Stimulated activated CD4-positive, alpha-beta T cell treated with anti-CD3 and anti-CD28 coated beads, Interleukin-15, amount 100 ng/mL, for 1 hour (primary cell): Measurements from ENCODE around the gene ZNF766.
"Not testable (repeated sequence)": the region's sequence is repeated elsewhere in the genome, so short reads cannot be mapped to it uniquely, and the experiment has no call there.

Source experiments
- DNase-seq, 2 donors: peaks; one replicate each; pipeline ENCODE4 v3.0.0-alpha.2; 2020; ENCODE audit warnings: low read depth in 1 of 2, low spot score in 1 of 2

Gene ZNF766

DNA sequence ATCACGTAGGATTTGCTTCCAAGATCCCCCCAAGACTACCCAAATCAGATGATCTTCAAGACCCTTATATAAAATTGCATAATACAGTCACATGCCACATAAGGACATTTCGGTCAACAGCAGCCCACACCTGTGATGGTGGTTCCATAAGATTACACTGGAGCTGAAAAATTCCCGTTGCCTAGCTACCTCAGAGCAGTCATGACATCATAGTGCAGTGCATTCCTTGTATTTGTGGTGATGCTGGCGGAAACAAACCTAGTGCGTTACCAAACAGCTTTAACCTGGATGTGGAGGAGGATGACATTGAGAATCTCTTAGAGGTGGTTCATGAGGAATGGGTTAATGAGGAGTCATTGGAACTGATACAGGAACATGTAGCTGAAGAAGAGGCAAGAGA lies 4.8 kb downstream of the ZNF766 start:
- no peak for DNase-seq

DNA sequence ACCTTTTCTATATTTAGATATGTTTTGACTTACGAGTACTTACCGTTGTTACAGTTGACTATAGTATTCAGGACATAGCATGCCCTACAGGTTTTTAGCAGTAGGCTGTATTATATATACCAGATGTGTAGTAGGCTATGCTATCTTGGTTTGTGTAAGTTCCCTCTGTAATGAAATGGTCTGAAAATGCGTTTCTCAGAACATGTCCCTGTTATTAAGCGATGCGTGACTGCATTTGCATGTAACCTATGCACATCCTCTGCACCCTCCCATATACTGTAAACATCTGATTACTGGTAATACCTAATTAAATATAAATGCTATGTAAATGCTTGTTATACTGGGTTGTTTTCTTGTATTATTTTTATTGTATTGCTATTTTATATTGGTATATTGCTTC lies 6.6 kb downstream of the ZNF766 start:
- no peak for DNase-seq

DNA sequence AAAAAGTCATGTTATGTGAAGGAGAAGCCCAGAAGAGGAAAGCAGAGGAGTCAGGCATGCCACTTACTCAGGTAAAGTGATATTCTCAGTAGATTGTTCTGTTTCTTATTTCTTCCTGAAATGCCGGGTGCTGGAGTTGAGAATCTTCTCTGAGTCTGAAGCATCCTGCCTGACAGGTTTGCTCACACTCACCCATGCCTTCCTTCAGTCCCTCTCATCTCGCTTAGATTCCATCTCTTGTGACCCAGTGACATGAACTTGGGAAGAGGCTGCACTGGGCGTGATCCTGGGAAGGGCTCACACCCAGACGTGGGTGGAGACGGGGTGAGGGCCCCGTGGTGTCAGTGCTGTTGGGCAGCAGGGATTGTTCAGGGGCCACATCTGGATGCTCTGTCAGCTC lies 8.1 kb downstream of the ZNF766 start:
- no peak for DNase-seq

DNA sequence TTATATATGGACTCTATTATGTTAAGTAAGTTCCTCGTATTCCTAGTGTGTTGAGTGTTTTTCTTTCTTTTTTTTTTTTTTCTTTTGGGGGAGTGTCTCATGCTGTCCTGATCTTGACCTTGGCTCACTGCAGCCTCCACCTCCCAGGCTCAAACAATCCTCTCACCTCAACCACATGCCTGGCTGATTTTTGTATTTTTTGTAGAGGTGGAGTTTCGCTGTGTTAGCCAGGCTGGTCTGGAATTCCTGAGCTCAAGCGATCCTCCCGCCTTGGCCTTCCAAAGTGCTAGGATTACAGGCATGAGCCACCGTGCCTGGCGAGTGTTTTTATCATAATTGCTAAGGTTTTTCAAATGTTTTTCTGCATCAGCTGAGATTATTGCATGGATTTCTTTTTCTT lies 16.9 kb downstream of the ZNF766 start:
- no peak for DNase-seq

DNA sequence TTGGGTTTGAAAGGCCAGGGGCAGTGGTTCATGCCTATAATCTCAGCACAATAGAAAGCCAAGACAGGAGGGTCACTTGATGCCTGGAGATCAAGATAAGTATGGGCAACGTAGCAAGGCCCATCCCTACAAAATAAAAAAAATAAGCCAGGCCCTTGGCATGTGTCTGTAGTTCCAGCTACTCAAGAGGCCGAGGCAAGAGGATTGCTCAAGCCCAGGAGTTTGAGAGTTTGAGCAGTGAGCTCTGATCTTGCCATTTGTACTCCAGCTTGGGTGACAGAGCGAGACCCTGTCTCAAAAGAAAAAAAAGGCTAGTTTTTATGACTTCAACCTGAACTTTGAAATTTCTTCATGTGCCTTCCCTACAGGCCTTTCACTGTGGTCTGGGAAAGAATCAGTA lies 22.4 kb downstream of the ZNF766 start:
- no peak for DNase-seq

DNA sequence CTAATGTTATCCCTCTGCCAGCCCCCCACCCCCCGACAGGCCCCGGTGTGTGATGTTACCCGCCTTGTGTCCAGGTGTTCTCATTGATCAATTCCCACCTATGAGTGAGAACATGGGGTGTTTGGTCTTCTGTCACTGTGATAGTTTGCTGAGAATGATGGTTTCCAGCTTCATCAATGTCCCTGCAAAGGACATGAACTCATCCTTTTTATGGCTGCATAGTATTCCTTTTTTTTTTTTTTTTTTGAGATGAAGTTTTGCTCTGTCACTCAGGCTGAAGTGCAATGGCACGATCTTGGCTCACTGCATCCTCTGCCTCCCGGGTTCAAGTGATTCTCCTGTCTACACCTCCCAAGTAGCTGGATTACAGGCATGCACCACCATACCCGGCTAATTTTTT lies 23.6 kb downstream of the ZNF766 start:
- DNase-seq, result not testable (repeated sequence)

DNA sequence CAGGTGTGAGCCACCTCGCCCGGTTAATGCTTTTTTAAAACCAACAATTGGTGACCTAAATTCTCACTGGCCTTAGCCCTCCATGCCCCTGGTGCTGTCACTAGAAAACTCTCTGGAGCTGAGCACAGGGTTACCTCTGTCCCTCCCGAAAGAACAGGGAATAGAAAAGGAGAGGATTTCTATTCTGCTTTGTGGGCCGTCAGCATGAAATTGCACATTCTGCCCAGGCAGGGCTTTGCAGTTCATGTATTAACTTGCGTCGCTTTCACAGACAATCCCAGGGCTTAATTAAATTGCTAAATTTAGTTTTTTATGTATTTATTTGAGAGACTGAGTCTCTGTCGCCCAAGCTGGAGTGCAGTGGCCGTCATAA lies 27.0 kb downstream of the ZNF766 start:
- DNase-seq, result no peak

DNA sequence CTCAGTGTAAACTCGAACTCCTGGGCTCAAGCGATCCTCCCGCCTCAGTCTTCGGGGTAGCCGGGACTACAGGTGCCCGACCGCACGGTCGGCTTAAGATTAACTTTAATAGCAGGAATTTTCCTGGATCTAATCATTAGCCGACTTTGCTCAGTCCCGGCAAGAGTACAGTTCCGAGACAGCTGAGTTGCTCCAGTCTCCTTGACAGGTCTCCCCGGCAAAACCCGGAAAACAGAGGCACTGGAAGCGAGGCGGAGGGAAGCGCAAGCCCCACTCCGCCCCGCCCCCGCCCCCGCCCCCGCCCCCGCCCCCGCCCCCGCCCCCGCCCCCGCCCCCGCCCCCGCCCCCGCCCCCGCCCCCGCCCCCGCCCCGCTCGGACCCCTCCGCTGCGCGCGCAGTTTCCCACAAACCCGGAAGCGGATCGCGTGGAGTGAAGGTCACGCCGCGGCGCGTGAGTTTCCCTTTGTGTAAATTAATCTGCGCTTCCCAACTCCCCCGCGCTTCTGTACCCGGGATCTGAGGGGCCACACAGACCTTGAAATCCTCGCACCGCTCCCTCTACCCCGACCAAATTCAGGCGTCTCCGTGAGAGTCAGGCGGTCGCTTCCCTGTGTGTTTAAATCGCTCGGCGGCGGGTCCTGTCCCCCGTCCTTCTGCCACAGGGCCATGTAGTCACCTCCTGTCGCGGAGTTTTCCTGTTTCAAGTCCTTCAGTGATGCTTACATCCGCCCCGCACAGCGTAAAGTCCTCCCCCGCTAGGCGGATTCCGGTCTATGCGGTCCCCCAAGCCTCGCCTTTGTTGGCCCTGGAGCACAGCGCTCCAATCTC lies 27.6 kb downstream of the ZNF766 start, which contains the start of gene ZNF480:
Gene ZNF480, plus strand, starts transcription at position 397 of the 828 bp plus-strand sequence. CDS start 3,244 bp downstream, outside the sequence.
- DNase-seq, result peak; percentile 59 to 73

DNA sequence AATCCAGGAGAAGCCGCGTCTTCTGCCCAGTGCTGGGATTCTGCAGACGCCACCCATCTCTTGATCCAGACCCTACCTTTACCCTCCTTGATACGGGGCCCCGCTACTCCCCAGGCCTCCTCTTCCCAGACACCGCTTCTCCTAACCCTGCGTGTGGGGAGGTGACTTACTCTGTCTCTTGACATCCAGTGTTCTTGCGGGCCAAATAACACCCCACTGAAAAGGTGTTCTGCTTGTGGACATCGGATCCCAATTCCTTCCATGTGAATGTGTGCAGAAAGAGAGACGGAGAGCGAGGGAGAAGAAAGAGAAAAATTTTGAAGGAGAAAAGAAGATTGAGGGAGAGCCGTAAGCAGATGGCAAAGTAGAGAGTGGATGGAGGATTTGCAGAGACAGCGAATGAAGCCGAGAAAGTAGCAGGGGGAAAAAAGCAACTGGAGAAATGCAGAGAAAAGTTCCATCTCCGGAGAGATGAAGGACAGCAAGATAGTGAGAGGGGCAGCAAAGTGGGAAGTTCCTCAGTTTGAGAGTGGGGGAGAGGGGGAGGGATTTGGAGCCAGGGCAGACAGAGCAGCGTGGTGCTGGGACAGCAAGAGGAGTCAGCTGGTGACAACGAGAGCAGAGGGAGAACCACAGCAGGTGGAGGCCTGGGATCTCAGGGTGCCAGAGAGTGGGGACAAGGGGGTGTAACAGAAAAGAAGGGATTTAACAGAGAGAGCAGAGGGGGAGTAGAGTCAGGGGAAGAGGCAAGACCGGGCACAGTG lies 28.4 kb downstream of the ZNF766 start:
- no peak for DNase-seq

DNA sequence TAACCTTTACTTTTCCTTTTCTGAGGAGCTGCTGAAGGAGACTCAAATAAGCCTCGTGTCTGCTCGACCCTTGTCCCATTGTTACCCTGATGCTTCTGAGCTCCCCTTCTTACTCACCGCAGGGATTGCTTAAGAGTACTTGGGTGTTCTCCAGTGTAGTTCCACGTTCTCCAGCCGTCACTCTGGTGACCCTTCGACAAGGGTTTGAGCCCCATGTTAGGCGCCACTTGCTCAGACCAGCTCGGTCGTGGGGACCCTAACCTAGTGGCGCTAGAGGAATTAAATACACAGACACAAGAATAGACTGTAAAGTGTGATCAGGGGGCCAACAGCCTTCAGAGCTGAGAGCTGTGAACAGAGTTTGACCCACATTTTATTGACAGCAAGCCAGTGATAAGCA lies 37.9 kb downstream of the ZNF766 start:
- DNase-seq, result no peak

DNA sequence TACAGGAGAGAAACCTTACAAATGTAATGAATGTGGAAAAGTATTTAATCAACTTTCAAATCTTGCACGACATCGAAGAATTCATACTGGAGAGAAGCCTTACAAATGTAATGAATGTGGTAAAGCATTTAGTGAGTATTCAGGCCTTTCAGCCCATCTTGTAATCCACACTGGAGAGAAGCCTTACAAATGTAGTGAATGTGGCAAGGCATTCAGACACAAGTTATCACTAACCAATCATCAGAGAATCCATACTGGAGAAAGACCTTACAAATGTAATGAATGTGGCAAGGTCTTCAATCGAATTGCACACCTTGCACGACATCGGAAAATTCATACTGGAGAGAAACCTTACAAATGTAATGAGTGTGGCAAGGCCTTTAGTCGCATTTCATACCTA lies 53.0 kb downstream of the ZNF766 start:
- no peak for DNase-seq

DNA sequence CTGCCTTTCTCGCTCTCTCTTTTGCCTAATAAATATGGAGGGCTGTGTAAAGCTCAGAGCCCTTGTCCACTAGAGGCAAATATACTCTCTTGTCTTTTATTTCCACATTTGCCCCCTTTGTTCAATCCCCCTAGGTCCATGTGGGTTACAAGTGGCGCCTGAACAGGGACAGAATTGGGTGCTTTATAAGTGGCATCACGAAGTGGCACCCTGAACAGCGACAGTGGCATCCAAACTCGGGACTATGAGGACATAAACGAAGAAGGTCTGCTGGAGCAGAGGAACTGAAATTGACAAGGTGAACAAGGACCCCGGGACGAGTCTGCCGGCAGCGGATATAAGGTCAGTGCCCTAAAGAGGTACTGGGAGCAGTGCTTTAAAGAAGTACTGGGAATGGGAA lies 62.4 kb downstream of the ZNF766 start:
- DNase-seq, result no peak

DNA sequence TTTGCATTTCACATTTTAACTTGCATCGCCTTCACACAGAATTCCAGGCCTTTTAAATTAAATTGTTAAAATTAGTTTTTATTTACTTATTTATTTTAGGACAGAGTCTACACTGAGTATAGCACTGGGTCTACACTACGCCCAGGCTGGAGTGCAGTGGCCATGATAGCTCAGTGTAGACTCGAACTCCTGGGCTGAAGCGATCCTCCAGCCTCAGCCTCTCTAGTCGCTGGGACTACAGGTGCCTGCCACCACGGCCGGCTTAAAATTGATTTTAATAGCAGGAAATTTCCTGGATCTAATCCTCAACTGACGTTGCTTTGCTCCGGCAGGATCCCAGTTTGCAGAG lies 66.4 kb downstream of the ZNF766 start:
- DNase-seq, result no peak

DNA sequence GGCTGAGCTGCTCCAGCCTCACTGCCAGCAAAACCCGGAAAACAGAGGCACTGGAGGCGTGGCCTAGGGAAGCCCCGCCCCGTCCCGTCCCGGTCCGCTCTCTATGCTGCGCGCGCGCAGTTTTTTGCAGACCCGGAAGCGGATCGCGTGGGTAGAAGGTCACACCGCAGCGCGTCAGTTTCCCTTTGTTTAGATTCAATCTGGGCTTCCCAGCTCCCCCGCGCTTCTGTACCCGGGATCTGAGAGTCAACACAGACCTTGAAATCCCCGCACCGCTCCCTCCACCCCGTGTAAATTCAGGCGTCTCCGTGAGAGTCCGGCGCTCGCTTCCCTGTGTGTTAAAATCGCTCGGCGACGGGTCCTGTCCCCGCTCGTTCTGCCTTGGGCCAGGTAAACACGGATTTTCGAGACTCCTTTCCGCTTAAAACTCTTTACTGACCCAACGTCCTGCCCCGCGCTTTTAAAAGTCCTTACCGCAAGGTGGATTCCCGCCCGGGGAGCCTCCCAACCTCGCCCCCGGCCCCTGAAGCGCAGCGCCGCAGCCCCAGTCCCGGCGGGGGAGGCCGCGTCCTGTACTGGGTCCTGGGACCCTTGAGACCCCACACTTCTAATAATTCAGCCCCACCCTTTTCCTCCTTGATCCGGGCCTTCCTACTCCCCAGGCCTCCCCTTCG lies 66.9 kb downstream of the ZNF766 start, which contains the start of gene ZNF610:
Gene ZNF610, plus strand, starts transcription at position 127 of the 674 bp plus-strand sequence. CDS start 12,930 bp downstream, outside the sequence.
- peak; percentile 77 to 83 for DNase-seq

DNA sequence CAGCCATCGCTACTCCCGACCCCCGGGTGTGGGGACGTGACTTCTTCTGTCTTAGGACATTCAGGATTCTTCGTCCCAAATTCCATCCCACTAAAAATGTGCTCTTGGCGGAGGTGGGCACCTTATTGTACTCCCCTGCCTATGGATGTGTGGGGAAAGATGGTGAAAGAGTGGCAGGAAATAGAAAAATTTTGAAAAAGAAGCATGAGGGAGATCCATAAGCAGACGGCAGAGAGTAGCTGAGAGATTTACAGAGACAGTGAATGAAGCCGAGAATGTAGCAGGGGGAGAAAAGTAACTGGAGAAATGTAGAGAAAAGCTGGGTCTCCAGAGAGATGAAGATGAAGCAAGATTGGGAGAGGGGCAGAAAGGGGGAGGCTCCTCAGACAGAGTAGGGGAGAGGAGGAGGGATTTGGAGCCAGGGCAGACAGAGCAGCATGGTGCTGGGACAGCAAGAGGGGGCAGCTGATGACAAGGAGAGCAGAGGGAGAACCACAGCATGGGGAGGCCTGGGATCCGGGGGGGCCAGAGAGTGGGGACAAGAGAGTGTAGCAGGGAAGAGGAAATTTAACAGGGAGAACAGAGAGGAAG lies 67.5 kb downstream of the ZNF766 start:
- DNase-seq, result no peak

DNA sequence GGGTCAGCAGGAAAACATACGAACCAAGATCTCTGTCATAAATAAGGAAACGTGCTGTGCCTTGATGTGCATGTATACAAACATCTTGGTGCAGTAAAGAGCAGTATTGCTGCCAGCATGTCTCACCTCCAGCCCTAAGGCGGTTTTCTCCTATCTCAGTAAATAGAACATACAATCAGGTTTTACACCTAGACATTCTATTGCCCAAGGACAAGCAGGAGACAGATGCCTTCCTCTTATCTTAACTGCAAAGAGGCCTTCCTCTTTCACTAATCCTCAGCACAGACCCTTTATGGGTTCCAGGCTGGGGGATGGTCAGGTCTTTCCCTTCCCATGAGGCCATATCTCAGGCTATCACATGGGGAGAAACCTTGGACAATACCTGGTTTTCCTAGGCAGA lies 69.6 kb downstream of the ZNF766 start:
- not testable (repeated sequence) for DNase-seq

DNA sequence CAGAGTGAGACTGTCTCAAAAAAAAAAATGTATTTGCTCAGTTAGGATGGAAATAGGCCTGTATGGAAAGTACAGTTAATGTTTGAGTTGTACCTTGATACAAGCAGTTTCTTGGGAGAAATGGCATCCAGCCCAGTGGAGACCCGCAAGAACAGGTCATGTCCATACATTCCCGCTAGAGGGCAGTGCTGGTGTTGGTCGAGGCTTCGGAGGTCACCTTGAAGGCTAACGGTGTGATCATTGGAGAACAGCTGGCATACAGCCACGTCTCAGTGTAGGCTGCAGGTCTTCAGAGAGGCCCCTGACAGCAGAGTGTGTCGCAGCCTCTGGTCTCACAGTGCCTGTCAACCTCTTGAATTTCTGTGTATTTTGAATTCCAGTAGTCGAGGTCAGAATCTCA lies 74.2 kb downstream of the ZNF766 start:
- DNase-seq, result peak in 1 of 2 donors; percentile 8

DNA sequence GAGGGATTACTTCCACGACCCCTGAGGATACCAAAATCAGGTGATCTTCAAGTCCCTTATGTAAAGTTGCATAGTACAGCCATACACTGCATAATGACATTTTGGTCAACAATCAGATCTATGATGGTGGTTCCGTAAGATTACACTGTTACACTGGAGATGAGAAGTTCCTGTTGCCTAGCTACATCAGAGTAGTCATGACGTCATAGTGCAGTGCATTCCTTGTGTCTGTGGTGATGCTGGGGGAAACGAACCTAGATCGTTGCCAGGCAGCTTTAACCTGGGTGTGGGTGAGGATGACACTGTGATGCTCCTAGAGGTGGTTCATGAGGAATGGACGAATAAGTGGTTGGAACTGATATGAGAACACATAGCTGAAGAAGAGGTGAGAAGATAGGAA lies 75.8 kb downstream of the ZNF766 start:
- DNase-seq, result no peak
